ENCODE results near the gene KDM5C. TPM values are rescaled to one million over a fixed set of nuclear protein-coding genes. Genes with fewer than 3 reads are reported as not detected.

The KDM5C gene
- 51.7 and 76.4 TPM in 2 replicates for total RNA-seq (ENCODE audit: low replicate concordance)

DNA sequence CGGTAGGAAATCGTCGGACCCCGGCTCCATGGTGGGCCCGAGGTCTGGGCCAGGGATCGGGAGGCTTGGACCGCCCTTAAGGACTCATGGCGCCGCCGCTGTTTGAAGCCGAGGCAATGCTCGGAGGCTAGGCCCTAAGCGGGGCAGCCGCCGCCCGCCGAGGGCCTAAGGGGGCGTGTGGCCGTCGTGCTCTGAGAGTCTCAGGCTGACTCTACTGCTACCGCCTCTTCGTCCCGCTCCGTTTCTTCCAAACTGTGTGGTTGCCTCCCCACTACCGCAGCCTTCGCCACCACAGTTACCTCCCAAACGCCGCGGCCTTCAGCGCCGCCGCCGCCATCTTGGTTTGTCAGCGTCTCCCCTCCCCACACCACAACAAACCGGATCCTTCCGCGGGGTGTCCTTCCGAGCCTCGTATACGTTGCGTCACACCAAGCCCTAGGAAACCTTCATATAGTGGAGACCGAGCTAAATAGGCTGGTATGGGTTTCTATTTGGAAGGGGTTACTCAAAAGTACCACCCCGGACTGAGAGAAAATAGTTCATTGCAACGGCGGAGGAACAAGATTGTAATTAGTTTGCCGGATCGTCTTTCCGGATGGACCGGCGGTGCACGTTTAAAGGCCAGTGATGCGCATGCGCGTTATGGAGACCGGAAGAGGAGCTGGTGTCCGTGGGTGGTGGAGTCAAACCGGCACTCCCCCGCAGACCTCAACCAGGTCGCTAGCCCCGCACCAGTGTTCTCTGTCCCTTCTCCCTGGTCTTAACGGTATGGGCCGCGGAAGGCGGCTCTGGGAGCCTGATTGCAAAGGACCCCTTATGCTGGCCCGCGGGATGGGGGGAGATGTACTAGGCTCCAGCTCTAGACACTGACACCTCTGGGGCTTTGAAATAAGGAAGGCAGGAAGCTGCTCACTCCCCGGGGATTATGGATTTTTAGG is at the start of gene KDM5C:
Gene KDM5C (minus strand): TSS at position 348 of the 938 bp plus-strand sequence. CDS start 318 bp downstream, at position 30.
- TF ChIP-seq, protein P1, sequence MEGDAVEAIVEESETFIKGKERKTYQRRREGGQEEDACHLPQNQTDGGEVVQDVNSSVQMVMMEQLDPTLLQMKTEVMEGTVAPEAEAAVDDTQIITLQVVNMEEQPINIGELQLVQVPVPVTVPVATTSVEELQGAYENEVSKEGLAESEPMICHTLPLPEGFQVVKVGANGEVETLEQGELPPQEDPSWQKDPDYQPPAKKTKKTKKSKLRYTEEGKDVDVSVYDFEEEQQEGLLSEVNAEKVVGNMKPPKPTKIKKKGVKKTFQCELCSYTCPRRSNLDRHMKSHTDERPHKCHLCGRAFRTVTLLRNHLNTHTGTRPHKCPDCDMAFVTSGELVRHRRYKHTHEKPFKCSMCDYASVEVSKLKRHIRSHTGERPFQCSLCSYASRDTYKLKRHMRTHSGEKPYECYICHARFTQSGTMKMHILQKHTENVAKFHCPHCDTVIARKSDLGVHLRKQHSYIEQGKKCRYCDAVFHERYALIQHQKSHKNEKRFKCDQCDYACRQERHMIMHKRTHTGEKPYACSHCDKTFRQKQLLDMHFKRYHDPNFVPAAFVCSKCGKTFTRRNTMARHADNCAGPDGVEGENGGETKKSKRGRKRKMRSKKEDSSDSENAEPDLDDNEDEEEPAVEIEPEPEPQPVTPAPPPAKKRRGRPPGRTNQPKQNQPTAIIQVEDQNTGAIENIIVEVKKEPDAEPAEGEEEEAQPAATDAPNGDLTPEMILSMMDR (IDR thresholded peaks at IDR 0.05; ENCODE audit: insufficient read depth, low read length) = no peak
- DNase-seq (ENCODE audit: low read depth) = peak; percentile 98

DNA sequence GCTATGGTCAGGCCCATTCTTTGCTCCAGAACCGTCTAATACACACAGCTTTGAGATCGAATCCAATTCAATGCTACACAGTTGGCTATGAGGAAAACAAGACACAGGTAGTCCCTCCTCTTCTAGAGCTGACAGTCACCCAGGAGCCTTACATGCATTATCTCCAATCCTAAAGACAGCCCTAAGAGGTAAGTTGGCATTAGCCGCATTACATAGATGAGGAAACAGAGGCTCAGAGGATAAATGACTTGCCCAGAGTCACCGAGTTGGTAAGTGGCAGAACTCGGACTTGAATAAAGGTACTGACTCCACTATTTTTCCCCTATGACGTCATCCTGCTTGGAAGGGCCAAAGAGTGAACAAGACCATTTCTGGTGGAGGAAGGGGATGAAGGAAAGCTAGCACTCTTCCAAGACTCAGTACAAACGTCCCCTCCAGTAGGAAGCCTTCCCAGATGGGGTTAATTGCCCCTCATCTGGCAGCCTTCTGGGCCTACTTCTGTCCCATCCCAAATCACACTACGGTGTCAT is 47.9 kb upstream of the KDM5C start:
- no peak overlapping the region for H3K4me3 ChIP-seq (ENCODE audit: low read depth, low read length)
- TF ChIP-seq, protein P1 (IDR thresholded peaks at IDR 0.05; ENCODE audit: insufficient read depth, low read length) = no peak
- no peak for DNase-seq (ENCODE audit: low read depth)

More for the DNA sequence above, at the start of gene KDM5C:
- H3K4me3 ChIP-seq (ENCODE audit: low read depth, low read length) = peak within 1 kb of the TSS; percentile 95

DNA sequence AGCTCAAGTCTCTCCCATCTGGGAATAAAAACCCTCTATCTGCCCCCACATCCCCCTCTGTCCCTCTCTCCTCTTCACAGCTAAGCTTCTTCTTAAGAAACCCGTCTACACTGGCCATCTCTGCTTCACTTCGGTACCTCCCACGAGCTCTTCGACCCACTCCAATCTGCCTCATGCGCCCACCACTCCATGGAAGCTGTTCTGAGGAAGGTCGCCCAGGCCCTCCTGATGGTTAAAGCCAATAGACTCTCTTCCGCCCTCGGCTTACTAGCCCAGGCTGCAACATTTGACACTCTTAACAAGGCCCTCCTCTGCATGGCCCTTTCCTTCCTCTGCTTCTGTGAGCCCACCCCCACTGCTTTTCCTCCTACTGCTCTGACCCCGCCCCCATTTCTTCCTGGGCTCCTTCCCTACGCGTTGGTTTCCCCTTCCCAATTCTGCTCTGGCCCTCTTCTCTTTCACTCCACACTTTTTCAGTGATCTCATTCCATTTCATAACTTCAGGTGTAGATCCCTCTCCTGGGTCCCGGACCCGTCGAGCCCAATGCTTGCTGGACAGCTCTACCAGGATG is 44.6 kb upstream of the KDM5C start:
- TF ChIP-seq, protein P1 (IDR thresholded peaks at IDR 0.05; ENCODE audit: insufficient read depth, low read length) = no peak
- no peak for DNase-seq (ENCODE audit: low read depth)
- H3K4me3 ChIP-seq (ENCODE audit: low read depth, low read length) = no peak overlapping the region

DNA sequence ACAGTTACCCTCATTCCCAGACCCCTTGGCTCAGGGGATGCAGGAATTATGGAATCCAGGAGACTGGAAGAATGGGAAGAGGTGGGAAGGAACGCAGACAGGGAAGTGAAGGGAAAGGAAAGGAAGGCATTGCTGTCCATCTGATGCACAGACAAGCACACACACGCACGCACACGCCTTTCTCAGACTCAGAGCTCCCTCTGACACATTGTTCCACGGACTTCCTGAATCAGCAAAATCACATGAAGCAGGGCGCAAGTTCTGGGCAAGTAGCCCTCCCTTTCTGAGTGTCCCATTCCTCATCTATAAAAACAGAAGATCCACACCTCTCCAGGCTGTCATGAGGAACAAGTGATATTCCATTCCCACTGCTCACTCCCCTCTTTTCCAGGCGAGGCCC is 43.2 kb upstream of the KDM5C start:
- no peak for DNase-seq (ENCODE audit: low read depth)
- TF ChIP-seq, protein P1 (IDR thresholded peaks at IDR 0.05; ENCODE audit: insufficient read depth, low read length) = no peak
- H3K4me3 ChIP-seq (ENCODE audit: low read depth, low read length) = no peak overlapping the region

DNA sequence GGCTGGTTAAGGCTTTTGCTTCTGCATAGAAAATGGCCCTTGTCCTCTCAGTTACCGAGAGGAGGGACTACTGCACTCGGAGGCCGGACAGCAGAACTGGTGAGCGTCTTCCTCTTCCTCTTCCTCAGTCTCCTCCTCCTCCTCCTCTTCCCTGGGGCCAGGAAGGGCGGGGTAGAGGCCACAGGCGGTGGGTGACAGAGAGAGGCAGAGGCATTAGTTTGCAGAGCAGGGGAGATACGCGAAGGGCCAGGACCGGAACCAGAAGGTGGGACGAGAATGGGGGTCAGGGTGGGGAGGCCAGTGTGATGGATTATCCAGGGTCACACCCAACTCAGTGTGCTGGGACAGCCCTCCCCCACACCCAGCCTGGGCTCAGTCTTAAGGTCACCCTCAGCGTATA is 41.9 kb upstream of the KDM5C start:
- H3K4me3 ChIP-seq (ENCODE audit: low read depth, low read length) = no peak overlapping the region
- no peak for DNase-seq (ENCODE audit: low read depth)
- TF ChIP-seq, protein P1 (IDR thresholded peaks at IDR 0.05; ENCODE audit: insufficient read depth, low read length) = no peak

DNA sequence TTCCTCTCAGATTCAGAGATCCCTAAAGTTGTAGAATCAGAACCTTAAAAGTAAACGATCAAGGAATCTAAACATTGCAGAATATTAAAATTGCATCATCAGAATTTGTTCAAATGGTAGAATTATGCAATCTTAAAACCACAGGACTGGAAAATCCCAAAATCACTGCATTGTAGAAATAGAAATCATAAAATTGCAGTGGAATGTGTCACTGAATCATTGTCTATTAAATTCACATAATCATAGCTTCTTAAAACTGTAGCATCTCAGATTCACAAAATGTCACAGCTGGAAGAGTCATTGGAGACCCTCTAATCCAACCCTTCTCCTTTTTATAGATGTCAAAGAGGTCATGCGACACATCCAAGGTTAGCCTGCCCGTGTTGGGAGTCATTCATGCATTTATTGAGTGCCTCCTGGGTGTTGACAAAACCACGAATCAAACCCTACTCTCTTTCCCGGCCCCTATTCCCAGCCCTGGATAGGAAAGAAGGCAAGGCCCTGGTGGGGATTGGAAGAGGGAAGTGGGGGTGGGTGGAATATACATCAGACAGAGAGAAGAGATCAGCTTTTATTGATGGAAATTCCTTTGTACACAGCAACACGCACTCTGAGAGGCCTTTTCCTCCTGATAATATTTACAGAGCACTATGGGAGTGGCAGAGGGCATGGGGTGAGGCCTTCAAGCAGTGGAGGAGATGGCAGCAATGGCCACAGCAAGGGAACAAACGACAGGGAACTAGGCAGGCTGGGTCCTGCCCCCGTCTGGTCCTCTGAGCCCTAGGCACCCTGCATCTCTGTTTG is 41.0 kb upstream of the KDM5C start:
- DNase-seq (ENCODE audit: low read depth) = peak; percentile 80
- TF ChIP-seq, protein P1 (IDR thresholded peaks at IDR 0.05; ENCODE audit: insufficient read depth, low read length) = no peak
- no peak overlapping the region for H3K4me3 ChIP-seq (ENCODE audit: low read depth, low read length)

All from fibroblast of the aortic adventitia (primary cell).